Measurements from ENCODE around the gene MAD2L1BP. TPM values are rescaled to one million over a fixed set of nuclear protein-coding genes. Genes with fewer than 3 reads are reported as not detected.

MAD2L1BP gene
- polyA plus RNA-seq, 1 donor (not counting 4 experiments of a cell fraction or from before 2014, with no cell fraction given), result 34.2 TPM

DNA sequence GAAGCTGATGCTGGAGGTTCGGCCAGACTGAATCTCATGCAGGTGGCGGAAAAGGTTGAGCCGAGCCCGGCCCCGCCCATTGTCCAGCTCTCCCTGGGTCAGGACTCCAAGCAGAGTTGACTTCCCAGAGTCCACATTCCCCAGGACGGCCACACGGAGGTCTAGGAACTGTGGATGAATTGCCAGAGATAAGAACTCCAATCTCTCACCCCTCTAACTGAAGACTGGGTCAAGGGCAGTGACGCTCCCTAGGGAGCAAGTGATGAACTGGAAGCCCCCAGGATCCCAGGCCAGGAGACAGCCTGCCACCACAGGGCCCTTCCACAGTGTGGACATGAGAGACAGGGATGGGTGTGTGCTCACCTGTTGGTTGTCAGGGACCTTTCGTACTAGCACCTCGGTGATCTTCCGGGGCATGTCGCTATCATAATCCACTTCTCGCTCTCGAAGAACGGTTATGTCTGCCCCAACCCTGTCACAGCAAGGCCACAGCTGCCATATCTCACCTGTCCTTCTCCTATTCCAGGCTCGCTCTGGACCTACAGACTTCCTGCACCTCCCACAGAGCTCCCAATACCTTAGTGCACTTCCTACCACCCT, 10.1 kb upstream of the MAD2L1BP start:
- Histone ChIP-seq H3K9ac (ENCODE audit: control insufficient read depth, extremely low read depth, insufficient read depth, low read length) (no peak overlapping the region), H3K4me3 (ENCODE audit: control insufficient read depth in 2 of 3, extremely low read depth in 1 of 3, insufficient read depth in 2 of 3, low read depth in 1 of 3, low read length in 3 of 3) (no peak overlapping the region), H3K27me3 (ENCODE audit: control insufficient read depth, extremely low read depth, insufficient read depth, low read length) (no peaks in the 10 kb centered on the region), H3K27ac (ENCODE audit: control insufficient read depth, insufficient read depth, low read length) (no peak overlapping the region), H3K36me3 (ENCODE audit: control insufficient read depth in 2 of 2, extremely low read depth in 1 of 2, insufficient read depth in 2 of 2, low read length in 2 of 2) (peaks cover 44 to 46% of the 10 kb centered on the region in 2 experiments), H3K4me1 (ENCODE audit: control insufficient read depth, extremely low read depth, insufficient read depth, low read length) (peaks cover 20% of the 10 kb centered on the region), H3K4me2 (ENCODE audit: control insufficient read depth, extremely low read depth, insufficient read depth, low read depth, low read length) (no peak overlapping the region), H4K20me1 (ENCODE audit: control insufficient read depth, extremely low read depth, insufficient read depth, low read length) (peaks cover 2% of the 10 kb centered on the region), H3K79me2 (ENCODE audit: control insufficient read depth, insufficient read depth, low read length) (peaks cover 20% of the 10 kb centered on the region), H3K9me1 (ENCODE audit: control insufficient read depth, extremely low read depth, insufficient read depth, low read length) (no peaks in the 10 kb centered on the region), H3K9me3 (ENCODE audit: control insufficient read depth, low read depth, low read length) (no peaks in the 10 kb centered on the region), H2AFZ (ENCODE audit: control insufficient read depth, low read length) (no peak overlapping the region)
- no peak for FAIRE-seq
- no peak for TF ChIP-seq CTCF (optimal IDR thresholded peaks at IDR 0.05 in 1 of 3, IDR thresholded peaks at IDR 0.05 in 1 of 3, conservative IDR thresholded peaks at IDR 0.05 in 1 of 3; ENCODE audit: extremely low read depth in 1 of 3, insufficient read depth in 2 of 3, low read length in 3 of 3)
- DNase-seq (ENCODE audit: low read depth, low spot score), result no peak
- dilution Hi-C loops (cut with MboI; ENCODE audit: extremely low pct_ligation_motif_present, low sequenced_read_pairs), result no loop called here

DNA sequence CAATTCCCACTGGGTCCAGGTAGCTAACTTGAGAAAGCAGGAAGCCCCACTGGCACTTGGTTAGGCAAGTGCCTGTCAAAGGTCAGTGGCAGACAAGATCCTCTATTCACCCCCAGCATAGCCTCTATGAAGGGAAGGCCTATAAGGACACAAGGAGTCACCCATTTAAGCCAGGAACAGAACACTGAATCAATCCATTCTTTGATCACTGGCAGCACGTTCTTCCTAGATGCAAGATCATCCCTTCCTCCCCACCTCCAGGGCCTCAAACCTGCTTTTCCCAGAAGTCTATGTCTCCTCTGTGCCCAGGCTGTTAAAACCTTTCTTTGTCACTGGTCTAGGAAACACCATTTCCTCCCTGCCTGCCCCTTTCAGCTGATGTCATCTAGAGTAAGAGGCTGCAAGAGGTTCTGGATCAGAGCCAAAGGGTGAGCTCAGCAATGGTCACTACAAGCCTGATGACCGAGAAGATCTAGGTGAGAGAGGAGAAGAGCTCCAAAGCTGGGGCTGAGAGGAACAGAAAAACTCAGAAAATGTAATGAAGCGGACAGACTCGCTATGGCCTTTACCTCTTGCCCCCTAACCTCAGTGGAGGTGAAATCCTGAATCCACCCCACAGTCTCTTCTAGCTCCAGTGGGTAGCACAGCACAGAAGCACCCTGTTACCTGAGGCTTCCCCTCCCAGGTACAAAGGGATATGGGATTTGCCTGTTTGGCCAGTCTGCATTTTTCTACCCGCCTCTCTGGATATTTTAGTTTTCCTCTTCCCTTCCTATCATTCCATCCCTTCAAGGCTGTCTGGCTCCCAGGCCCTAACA, 8.4 kb upstream of the MAD2L1BP start:
- Histone ChIP-seq H3K27ac (ENCODE audit: control insufficient read depth, insufficient read depth, low read length) (peak overlapping the region; percentile 76), H3K9me3 (ENCODE audit: control insufficient read depth, low read depth, low read length) (no peaks in the 10 kb centered on the region), H3K9me1 (ENCODE audit: control insufficient read depth, extremely low read depth, insufficient read depth, low read length) (peaks cover 2% of the 10 kb centered on the region), H3K4me1 (ENCODE audit: control insufficient read depth, extremely low read depth, insufficient read depth, low read length) (peaks cover 25% of the 10 kb centered on the region), H3K36me3 (ENCODE audit: control insufficient read depth in 2 of 2, extremely low read depth in 1 of 2, insufficient read depth in 2 of 2, low read length in 2 of 2) (peaks cover 29 to 30% of the 10 kb centered on the region in 2 experiments), H3K4me2 (ENCODE audit: control insufficient read depth, extremely low read depth, insufficient read depth, low read depth, low read length) (peak overlapping the region; percentile 44), H3K27me3 (ENCODE audit: control insufficient read depth, extremely low read depth, insufficient read depth, low read length) (no peaks in the 10 kb centered on the region), H3K79me2 (ENCODE audit: control insufficient read depth, insufficient read depth, low read length) (peaks cover 20% of the 10 kb centered on the region), H3K9ac (ENCODE audit: control insufficient read depth, extremely low read depth, insufficient read depth, low read length) (peak overlapping the region; percentile 56), H2AFZ (ENCODE audit: control insufficient read depth, low read length) (no peak overlapping the region), H4K20me1 (ENCODE audit: control insufficient read depth, extremely low read depth, insufficient read depth, low read length) (peaks cover 2% of the 10 kb centered on the region), H3K4me3 (ENCODE audit: control insufficient read depth in 2 of 3, extremely low read depth in 1 of 3, insufficient read depth in 2 of 3, low read depth in 1 of 3, low read length in 3 of 3) (peak overlapping the region in 1 of 3 experiments; percentile 88)
- dilution Hi-C loops (cut with MboI; ENCODE audit: extremely low pct_ligation_motif_present, low sequenced_read_pairs), result no loop called here
- TF ChIP-seq EZH2 (IDR thresholded peaks at IDR 0.05; ENCODE audit: low read length), result no peak
- TF ChIP-seq CTCF (optimal IDR thresholded peaks at IDR 0.05 in 1 of 3, IDR thresholded peaks at IDR 0.05 in 1 of 3, conservative IDR thresholded peaks at IDR 0.05 in 1 of 3; ENCODE audit: extremely low read depth in 1 of 3, insufficient read depth in 2 of 3, low read length in 3 of 3), result no peak
- DNase-seq (ENCODE audit: low read depth, low spot score), result peak; percentile 71
- FAIRE-seq, result no peak

Data from keratinocyte (primary cell).